ENCODE results near the gene RAD9A.

RAD9A gene

GRCh38 chr11:67395555-67396258, 3.9 kb downstream of the RAD9A start:
- no peak overlapping the region for H3K27ac ChIP-seq
- TF ChIP-seq, protein P1, sequence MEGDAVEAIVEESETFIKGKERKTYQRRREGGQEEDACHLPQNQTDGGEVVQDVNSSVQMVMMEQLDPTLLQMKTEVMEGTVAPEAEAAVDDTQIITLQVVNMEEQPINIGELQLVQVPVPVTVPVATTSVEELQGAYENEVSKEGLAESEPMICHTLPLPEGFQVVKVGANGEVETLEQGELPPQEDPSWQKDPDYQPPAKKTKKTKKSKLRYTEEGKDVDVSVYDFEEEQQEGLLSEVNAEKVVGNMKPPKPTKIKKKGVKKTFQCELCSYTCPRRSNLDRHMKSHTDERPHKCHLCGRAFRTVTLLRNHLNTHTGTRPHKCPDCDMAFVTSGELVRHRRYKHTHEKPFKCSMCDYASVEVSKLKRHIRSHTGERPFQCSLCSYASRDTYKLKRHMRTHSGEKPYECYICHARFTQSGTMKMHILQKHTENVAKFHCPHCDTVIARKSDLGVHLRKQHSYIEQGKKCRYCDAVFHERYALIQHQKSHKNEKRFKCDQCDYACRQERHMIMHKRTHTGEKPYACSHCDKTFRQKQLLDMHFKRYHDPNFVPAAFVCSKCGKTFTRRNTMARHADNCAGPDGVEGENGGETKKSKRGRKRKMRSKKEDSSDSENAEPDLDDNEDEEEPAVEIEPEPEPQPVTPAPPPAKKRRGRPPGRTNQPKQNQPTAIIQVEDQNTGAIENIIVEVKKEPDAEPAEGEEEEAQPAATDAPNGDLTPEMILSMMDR (conservative IDR thresholded peaks at IDR 0.05): no peak
- no peak for TF ChIP-seq ZFX (IDR thresholded peaks at IDR 0.05)

- H3K27ac ChIP-seq: no peak overlapping the region
- TF ChIP-seq, protein P1 (conservative IDR thresholded peaks at IDR 0.05): no peak
- no peak for TF ChIP-seq ZFX (IDR thresholded peaks at IDR 0.05)
Measured at GRCh38 chr11:67396259-67396581, 4.4 kb downstream of the RAD9A start.

DNA sequence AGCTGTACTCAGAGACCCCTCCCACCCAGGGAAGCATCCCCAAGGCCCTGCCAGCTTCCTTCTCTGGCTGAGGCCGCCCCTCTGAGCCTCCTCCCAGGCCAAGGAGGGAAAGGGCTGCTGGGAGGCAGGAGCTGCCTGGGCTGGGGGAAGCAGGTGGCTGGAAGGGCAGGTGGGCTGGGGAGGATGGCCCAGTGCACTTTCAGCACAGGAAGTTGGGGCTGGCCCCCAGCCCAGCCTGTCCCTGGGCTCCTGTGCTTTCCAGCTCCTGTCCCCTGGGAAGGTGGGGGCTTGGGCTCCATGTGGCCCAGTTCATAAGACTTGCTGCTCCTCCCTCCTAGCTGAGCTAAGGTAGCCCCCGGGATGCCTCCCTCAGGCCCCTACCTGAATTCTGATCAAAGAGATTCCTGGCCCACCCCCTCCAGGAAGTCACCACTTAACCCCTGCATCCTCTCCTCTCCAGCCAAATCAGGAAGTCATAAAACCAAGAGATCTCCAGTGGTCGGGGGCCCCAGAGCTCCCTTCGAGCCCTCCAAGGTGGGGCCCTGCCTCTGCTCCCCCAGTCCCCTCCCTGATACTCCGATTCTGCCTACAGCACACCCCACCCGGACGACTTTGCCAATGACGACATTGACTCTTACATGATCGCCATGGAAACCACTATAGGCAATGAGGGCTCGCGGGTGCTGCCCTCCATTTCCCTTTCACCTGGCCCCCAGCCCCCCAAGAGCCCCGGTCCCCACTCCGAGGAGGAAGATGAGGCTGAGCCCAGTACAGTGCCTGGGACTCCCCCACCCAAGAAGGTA, 5.0 kb downstream of the RAD9A start:
- no peak for TF ChIP-seq ZFX (IDR thresholded peaks at IDR 0.05)
- TF ChIP-seq, protein P1 (conservative IDR thresholded peaks at IDR 0.05): no peak
- no peak overlapping the region for H3K27ac ChIP-seq

DNA sequence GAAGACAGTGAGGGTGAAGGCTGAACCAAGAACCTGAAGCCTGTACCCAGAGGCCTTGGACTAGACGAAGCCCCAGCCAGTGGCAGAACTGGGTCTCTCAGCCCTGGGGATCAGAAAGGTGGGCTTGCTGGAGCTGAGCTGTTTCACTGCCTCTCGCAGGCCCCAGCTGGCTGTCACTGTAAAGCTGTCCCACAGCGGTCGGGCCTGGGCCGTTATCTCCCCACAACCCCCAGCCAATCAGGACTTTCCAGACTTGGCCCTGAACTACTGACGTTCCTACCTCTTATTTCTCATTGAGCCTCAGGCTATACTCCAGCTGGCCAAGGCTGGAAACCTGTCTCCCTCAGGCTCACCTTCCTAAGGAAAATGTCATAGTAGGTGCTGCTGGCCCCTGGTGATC, 5.8 kb downstream of the RAD9A start:
- TF ChIP-seq, protein P1 (conservative IDR thresholded peaks at IDR 0.05): no peak
- no peak for TF ChIP-seq ZFX (IDR thresholded peaks at IDR 0.05)

DNA sequence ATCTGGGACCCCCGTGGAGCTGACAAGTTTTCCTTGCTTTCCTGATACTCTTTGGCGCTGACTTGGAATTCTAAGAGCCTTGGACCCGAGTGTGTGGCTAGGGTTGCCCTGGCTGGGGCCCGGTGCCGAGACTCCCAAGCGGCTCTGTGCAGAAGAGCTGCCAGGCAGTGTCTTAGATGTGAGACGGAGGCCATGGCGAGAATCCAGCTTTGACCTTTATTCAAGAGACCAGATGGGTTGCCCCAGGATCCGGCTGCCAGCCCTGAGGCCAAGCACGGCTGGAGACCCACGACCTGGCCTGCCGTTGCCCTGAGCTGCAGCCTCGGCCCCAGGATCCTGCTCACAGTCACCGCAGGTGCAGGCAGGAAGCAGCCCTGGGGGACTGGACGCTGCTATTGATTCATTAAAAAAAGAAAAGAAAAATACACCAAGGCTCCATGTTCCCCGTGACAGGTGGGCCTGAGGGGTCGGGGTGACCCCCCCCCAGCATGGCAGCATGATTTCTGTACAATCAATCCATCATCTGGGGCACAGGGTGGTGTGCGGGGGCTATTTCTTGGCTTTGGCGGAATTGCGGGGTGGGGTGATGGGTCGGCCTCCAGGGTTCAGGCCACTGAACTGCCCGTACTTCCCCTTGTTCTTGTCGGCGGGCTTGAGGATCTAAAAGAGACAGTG, 6.3 kb downstream of the RAD9A start:
- H3K27ac ChIP-seq: no peak overlapping the region
- no peak for TF ChIP-seq ZFX (IDR thresholded peaks at IDR 0.05)
- TF ChIP-seq, protein P1 (conservative IDR thresholded peaks at IDR 0.05): no peak

More for the DNA sequence above, 5.8 kb downstream of the RAD9A start:
- no peak overlapping the region for H3K27ac ChIP-seq

DNA sequence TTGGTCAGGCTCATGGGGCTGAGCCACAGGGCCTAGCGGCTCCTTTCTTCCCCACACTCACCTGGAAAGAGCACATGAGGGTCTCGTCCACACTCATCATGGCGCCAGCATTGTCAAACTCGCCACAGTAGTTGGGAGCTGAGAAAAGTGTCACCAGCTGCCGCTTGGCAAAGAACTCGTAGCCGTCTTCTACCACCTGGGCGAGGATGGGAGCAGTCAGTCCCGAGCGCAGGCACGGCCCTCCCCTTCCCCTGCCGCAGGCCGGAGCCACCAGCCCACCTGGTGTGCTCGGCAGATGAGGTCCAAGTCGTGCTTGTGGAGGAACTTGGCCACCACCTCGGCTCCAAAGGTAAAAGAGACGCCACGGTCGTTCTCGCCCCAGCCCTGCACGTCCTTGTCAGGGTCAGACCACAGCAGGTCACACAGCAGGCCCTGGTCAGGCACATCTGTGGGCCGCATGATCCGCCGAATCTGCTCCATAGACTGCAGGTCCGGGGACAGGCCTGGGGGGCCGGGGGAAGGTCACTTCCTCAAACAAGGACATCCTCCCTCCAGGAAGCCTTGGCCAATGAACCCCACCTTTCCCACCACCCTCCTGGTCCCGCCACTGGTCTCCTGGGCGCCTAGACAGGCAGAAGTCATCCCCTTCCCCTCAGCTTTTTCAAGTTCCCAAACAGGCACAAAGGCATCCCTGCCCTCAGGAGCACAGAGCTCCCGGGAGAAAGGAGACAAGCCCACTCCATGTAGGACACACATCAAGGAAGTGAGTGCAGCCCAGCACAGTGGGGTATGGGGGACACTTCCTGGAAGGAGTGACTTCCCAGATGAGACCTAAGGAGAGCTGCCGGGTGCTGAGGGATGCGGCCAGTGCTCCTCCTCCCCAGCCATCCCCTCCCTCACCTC, 7.1 kb downstream of the RAD9A start:
- TF ChIP-seq, protein P1 (conservative IDR thresholded peaks at IDR 0.05): no peak
- no peak for TF ChIP-seq ZFX (IDR thresholded peaks at IDR 0.05)

More for the DNA sequence above, 7.1 kb downstream of the RAD9A start:
- no peak overlapping the region for H3K27ac ChIP-seq

Data from C4-2B (cell line).